HEK293 (cell line): ENCODE measurements around the gene SMIM17.

Source experiments
- HOXD13 ChIP-seq: sonication (generic); formaldehyde crosslinking; IDR thresholded peaks from 2 replicates; pipeline ENCODE4 v1.8.0; 2022; ENCODE audit warnings: missing genetic modification reagents, borderline replicate concordance
- IKZF3 ChIP-seq: fragments of 450-650 bp; IDR thresholded peaks from 2 replicates; pipeline ENCODE4 v1.5.0; 2018; ENCODE audit warnings: missing biosample characterization, mild to moderate bottlenecking, missing genetic modification characterization, moderate library complexity
- KLF9 ChIP-seq: fragments of 450-650 bp; formaldehyde crosslinking; IDR thresholded peaks from 2 replicates; pipeline ENCODE4 v1.5.1; 2016; ENCODE audit warnings: missing biosample characterization, missing genetic modification characterization, low read depth
- OSR2 ChIP-seq: fragments of 450-650 bp; formaldehyde crosslinking; IDR thresholded peaks from 2 replicates; pipeline ENCODE4 v1.5.1; 2016; ENCODE audit warnings: missing biosample characterization, missing genetic modification characterization
- SP3 ChIP-seq: fragments of 450-650 bp; formaldehyde crosslinking; IDR thresholded peaks from 2 replicates; pipeline ENCODE4 v1.5.1; 2016; ENCODE audit warnings: missing biosample characterization, missing genetic modification characterization
- WT1 ChIP-seq: fragments of 450-650 bp; formaldehyde crosslinking; IDR thresholded peaks from 2 replicates; pipeline ENCODE4 v1.5.1; 2016; ENCODE audit warnings: missing biosample characterization, missing genetic modification characterization
- ZNF121 ChIP-seq: fragments of 450-650 bp; formaldehyde crosslinking; IDR thresholded peaks from 2 replicates; pipeline ENCODE4 v1.5.1; 2016; ENCODE audit warnings: missing biosample characterization, missing genetic modification characterization
- ZNF138 ChIP-seq: fragments of 450-650 bp; formaldehyde crosslinking; IDR thresholded peaks from 2 replicates; pipeline ENCODE4 v1.5.1; 2016; ENCODE audit warnings: missing biosample characterization, missing genetic modification characterization, borderline replicate concordance
- ZNF157 ChIP-seq: fragments of 450-650 bp; formaldehyde crosslinking; IDR thresholded peaks from 2 replicates; pipeline ENCODE4 v1.5.1; 2016; ENCODE audit warnings: missing biosample characterization, missing genetic modification characterization
- ZNF174 ChIP-seq: fragments of 450-650 bp; formaldehyde crosslinking; IDR thresholded peaks from 2 replicates; pipeline ENCODE4 v1.5.0; 2017; ENCODE audit warnings: missing biosample characterization, mild to moderate bottlenecking, missing genetic modification characterization
- ZNF23 ChIP-seq: fragments of 450-650 bp; formaldehyde crosslinking; IDR thresholded peaks from 2 replicates; pipeline ENCODE4 v1.5.1; 2016; ENCODE audit warnings: missing biosample characterization, missing genetic modification characterization, borderline replicate concordance
- ZNF366 ChIP-seq: fragments of 450-650 bp; formaldehyde crosslinking; conservative IDR thresholded peaks from 2 replicates; pipeline ENCODE4 v1.5.1; 2016; ENCODE audit warnings: missing biosample characterization, missing genetic modification characterization
- ZNF473 ChIP-seq: fragments of 450-650 bp; formaldehyde crosslinking; IDR thresholded peaks from 2 replicates; pipeline ENCODE4 v1.5.1; 2017; ENCODE audit warnings: missing biosample characterization, missing genetic modification characterization
- ZNF510 ChIP-seq: fragments of 450-650 bp; formaldehyde crosslinking; IDR thresholded peaks from 2 replicates; pipeline ENCODE4 v1.5.1; 2018; ENCODE audit warnings: mild to moderate bottlenecking, missing genetic modification characterization, missing biosample characterization; ENCODE audit not compliant: insufficient replicate concordance
- ZNF585B ChIP-seq: fragments of 450-650 bp; formaldehyde crosslinking; IDR thresholded peaks from 2 replicates; pipeline ENCODE4 v1.5.1; 2016; ENCODE audit warnings: missing biosample characterization, missing genetic modification characterization
- ZNF621 ChIP-seq: fragments of 450-650 bp; formaldehyde crosslinking; IDR thresholded peaks from 2 replicates; pipeline ENCODE4 v1.5.1; 2017; ENCODE audit warnings: missing biosample characterization, missing genetic modification characterization
- ZNF624 ChIP-seq: fragments of 450-650 bp; formaldehyde crosslinking; IDR thresholded peaks from 2 replicates; pipeline ENCODE4 v1.5.1; 2017; ENCODE audit warnings: missing biosample characterization, missing genetic modification characterization
- ZNF791 ChIP-seq: fragments of 450-650 bp; formaldehyde crosslinking; IDR thresholded peaks from 2 replicates; pipeline ENCODE4 v1.5.1; 2016; ENCODE audit warnings: missing biosample characterization, missing genetic modification characterization
- ZSCAN5A ChIP-seq: fragments of 450-650 bp; formaldehyde crosslinking; IDR thresholded peaks from 2 replicates; pipeline ENCODE4 v1.5.1; 2016; ENCODE audit warnings: missing biosample characterization, missing genetic modification characterization
- TF ChIP-seq, protein P1 (sequence below): fragments of 450-650 bp; formaldehyde crosslinking; IDR thresholded peaks from 2 replicates; pipeline ENCODE4 v1.5.1; 2016; ENCODE audit warnings: missing biosample characterization, missing genetic modification characterization
- TF ChIP-seq, protein P2 (sequence below): fragments of 450-650 bp; formaldehyde crosslinking; IDR thresholded peaks from 2 replicates; pipeline ENCODE4 v1.5.1; 2016; ENCODE audit warnings: missing biosample characterization, missing genetic modification characterization
- TF ChIP-seq, protein P3 (sequence below): fragments of 450-650 bp; formaldehyde crosslinking; IDR thresholded peaks from 2 replicates; pipeline ENCODE4 v1.5.1; 2016; ENCODE audit warnings: missing biosample characterization, missing genetic modification characterization, low read depth
- TF ChIP-seq, protein P4 (sequence below): fragments of 450-650 bp; formaldehyde crosslinking; IDR thresholded peaks from 2 replicates; pipeline ENCODE4 v1.5.1; 2016; ENCODE audit warnings: missing biosample characterization, missing genetic modification characterization
- TF ChIP-seq, protein P5 (sequence below): fragments of 450-650 bp; formaldehyde crosslinking; IDR thresholded peaks from 2 replicates; pipeline ENCODE4 v1.5.1; 2016; ENCODE audit warnings: missing biosample characterization, missing genetic modification characterization, low read depth
- TF ChIP-seq, protein P6 (sequence below): fragments of 450-650 bp; formaldehyde crosslinking; IDR thresholded peaks from 2 replicates; pipeline ENCODE4 v1.5.1; 2017; ENCODE audit warnings: missing biosample characterization, missing genetic modification characterization
- TF ChIP-seq, protein P7 (sequence below): fragments of 450-650 bp; formaldehyde crosslinking; IDR thresholded peaks from 2 replicates; pipeline ENCODE4 v1.5.1; 2017; ENCODE audit warnings: missing biosample characterization, missing genetic modification characterization

Gene SMIM17

GRCh38 chr19:56595548-56595899, 47.4 kb upstream of the SMIM17 start (continued):
- TF ChIP-seq, protein P1, sequence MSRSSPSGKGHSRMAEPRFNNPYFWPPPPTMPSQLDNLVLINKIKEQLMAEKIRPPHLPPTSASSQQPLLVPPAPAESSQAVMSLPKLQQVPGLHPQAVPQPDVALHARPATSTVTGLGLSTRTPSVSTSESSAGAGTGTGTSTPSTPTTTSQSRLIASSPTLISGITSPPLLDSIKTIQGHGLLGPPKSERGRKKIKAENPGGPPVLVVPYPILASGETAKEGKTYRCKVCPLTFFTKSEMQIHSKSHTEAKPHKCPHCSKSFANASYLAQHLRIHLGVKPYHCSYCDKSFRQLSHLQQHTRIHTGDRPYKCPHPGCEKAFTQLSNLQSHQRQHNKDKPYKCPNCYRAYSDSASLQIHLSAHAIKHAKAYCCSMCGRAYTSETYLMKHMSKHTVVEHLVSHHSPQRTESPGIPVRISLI (tag by site-specific recombination), result no peak
- TF ChIP-seq ZNF510 (tag by site-specific recombination) (no peak), ZNF23 (no peak), KLF9 (tag by site-specific recombination) (no peak), ZNF621 (no peak), ZNF366 (tag by site-specific recombination) (no peak), ZNF791 (tag by site-specific recombination) (0 out of 2 replicates have a peak, but pooled peaks have one; percentile 14), ZNF624 (tag by site-specific recombination) (no peak), WT1 (tag by site-specific recombination) (no peak), OSR2 (tag by site-specific recombination) (no peak), ZNF138 (tag by site-specific recombination) (no peak), ZSCAN5A (tag by site-specific recombination) (no peak), ZNF157 (tag by site-specific recombination) (no peak; the same call in 1 of the 2 replicates), HOXD13 (CRISPR knock-in tag) (no peak), ZNF121 (tag by site-specific recombination) (0 out of 2 replicates have a peak, but pooled peaks have one; percentile 30), SP3 (no peak), IKZF3 (no peak), ZNF585B (tag by site-specific recombination) (no peak), ZNF174 (tag by site-specific recombination) (no peak), ZNF473 (tag by site-specific recombination) (no peak)
- TF ChIP-seq, protein P2, sequence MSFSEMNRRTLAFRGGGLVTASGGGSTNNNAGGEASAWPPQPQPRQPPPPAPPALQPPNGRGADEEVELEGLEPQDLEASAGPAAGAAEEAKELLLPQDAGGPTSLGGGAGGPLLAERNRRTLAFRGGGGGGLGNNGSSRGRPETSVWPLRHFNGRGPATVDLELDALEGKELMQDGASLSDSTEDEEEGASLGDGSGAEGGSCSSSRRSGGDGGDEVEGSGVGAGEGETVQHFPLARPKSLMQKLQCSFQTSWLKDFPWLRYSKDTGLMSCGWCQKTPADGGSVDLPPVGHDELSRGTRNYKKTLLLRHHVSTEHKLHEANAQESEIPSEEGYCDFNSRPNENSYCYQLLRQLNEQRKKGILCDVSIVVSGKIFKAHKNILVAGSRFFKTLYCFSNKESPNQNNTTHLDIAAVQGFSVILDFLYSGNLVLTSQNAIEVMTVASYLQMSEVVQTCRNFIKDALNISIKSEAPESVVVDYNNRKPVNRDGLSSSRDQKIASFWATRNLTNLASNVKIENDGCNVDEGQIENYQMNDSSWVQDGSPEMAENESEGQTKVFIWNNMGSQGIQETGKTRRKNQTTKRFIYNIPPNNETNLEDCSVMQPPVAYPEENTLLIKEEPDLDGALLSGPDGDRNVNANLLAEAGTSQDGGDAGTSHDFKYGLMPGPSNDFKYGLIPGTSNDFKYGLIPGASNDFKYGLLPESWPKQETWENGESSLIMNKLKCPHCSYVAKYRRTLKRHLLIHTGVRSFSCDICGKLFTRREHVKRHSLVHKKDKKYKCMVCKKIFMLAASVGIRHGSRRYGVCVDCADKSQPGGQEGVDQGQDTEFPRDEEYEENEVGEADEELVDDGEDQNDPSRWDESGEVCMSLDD (tag by site-specific recombination), result no peak
- TF ChIP-seq, protein P3, sequence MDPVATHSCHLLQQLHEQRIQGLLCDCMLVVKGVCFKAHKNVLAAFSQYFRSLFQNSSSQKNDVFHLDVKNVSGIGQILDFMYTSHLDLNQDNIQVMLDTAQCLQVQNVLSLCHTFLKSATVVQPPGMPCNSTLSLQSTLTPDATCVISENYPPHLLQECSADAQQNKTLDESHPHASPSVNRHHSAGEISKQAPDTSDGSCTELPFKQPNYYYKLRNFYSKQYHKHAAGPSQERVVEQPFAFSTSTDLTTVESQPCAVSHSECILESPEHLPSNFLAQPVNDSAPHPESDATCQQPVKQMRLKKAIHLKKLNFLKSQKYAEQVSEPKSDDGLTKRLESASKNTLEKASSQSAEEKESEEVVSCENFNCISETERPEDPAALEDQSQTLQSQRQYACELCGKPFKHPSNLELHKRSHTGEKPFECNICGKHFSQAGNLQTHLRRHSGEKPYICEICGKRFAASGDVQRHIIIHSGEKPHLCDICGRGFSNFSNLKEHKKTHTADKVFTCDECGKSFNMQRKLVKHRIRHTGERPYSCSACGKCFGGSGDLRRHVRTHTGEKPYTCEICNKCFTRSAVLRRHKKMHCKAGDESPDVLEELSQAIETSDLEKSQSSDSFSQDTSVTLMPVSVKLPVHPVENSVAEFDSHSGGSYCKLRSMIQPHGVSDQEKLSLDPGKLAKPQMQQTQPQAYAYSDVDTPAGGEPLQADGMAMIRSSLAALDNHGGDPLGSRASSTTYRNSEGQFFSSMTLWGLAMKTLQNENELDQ (tag by site-specific recombination), result no peak
- TF ChIP-seq, protein P4, sequence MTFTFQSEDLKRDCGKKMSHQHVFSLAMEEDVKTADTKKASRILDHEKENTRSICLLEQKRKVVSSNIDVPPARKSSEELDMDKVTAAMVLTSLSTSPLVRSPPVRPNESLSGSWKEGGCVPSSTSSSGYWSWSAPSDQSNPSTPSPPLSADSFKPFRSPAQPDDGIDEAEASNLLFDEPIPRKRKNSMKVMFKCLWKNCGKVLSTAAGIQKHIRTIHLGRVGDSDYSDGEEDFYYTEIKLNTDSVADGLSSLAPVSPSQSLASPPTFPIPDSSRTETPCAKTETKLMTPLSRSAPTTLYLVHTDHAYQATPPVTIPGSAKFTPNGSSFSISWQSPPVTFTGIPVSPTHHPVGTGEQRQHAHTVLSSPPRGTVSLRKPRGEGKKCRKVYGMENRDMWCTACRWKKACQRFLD, result no peak
- TF ChIP-seq, protein P5, sequence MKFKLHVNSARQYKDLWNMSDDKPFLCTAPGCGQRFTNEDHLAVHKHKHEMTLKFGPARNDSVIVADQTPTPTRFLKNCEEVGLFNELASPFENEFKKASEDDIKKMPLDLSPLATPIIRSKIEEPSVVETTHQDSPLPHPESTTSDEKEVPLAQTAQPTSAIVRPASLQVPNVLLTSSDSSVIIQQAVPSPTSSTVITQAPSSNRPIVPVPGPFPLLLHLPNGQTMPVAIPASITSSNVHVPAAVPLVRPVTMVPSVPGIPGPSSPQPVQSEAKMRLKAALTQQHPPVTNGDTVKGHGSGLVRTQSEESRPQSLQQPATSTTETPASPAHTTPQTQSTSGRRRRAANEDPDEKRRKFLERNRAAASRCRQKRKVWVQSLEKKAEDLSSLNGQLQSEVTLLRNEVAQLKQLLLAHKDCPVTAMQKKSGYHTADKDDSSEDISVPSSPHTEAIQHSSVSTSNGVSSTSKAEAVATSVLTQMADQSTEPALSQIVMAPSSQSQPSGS (tag by site-specific recombination), result no peak
- TF ChIP-seq, protein P6, sequence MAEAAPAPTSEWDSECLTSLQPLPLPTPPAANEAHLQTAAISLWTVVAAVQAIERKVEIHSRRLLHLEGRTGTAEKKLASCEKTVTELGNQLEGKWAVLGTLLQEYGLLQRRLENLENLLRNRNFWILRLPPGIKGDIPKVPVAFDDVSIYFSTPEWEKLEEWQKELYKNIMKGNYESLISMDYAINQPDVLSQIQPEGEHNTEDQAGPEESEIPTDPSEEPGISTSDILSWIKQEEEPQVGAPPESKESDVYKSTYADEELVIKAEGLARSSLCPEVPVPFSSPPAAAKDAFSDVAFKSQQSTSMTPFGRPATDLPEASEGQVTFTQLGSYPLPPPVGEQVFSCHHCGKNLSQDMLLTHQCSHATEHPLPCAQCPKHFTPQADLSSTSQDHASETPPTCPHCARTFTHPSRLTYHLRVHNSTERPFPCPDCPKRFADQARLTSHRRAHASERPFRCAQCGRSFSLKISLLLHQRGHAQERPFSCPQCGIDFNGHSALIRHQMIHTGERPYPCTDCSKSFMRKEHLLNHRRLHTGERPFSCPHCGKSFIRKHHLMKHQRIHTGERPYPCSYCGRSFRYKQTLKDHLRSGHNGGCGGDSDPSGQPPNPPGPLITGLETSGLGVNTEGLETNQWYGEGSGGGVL (tag by site-specific recombination), result no peak; the same call in 1 of the 2 replicates
- TF ChIP-seq, protein P7, sequence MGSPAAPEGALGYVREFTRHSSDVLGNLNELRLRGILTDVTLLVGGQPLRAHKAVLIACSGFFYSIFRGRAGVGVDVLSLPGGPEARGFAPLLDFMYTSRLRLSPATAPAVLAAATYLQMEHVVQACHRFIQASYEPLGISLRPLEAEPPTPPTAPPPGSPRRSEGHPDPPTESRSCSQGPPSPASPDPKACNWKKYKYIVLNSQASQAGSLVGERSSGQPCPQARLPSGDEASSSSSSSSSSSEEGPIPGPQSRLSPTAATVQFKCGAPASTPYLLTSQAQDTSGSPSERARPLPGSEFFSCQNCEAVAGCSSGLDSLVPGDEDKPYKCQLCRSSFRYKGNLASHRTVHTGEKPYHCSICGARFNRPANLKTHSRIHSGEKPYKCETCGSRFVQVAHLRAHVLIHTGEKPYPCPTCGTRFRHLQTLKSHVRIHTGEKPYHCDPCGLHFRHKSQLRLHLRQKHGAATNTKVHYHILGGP, result no peak
